Heart left ventricle (tissue), 16 donors: ENCODE measurements around the gene GLIPR1L1. TPM values are rescaled to one million over a fixed set of nuclear protein-coding genes. Genes with fewer than 3 reads are reported as not detected.

Experiments
- ATAC-seq, 4 donors: fragments of 200-7000 bp; cut with Tn5 transposase; one replicate each; pipeline ENCODE4 v1.9.1; 2020 to 2022; ENCODE audit warnings: moderate library complexity in 4 of 4, mild to moderate bottlenecking in 3 of 4, moderate number of reproducible peaks in 1 of 4
- DNase-seq, 5 donors: peaks; one replicate each; pipeline ENCODE4 v3.0.0-alpha.2; 2020
- H3K27ac ChIP-seq, 12 donors: fragments of 200-600 bp; sonication (generic) in 4 of 12; one replicate each; pipeline versions ENCODE4 v1.5.0 to v1.8.0; 2016 to 2022; ENCODE audit warnings: mild to moderate bottlenecking in 2 of 12
- H3K27me3 ChIP-seq, 9 donors: fragments of 200-600 bp; sonication (generic) in 2 of 9; one replicate each; pipeline versions ENCODE4 v1.5.1 to v1.8.0; 2016 to 2022; ENCODE audit warnings: mild to moderate bottlenecking in 3 of 9
- H3K36me3 ChIP-seq, 9 donors: fragments of 200-600 bp; sonication (generic) in 2 of 9; one replicate each; pipeline versions ENCODE4 v1.5.0 to v1.8.0; 2018 to 2022; ENCODE audit warnings: mild to moderate bottlenecking in 2 of 9
- H3K4me1 ChIP-seq, 12 donors: fragments of 200-600 bp; sonication (generic) in 4 of 12; one replicate each; pipeline versions ENCODE4 v1.5.0 to v1.8.0; 2016 to 2022; ENCODE audit warnings: mild to moderate bottlenecking in 3 of 12
- H3K4me3 ChIP-seq, 12 donors: fragments of 200-600 bp; sonication (generic) in 4 of 12; one replicate each; pipeline versions ENCODE4 v1.5.0 to v1.8.0; 2017 to 2022; ENCODE audit warnings: mild to moderate bottlenecking in 9 of 12, moderate library complexity in 4 of 12
- H3K9me3 ChIP-seq, 12 donors: fragments of 200-600 bp; sonication (generic) in 4 of 12; one replicate each; pipeline versions ENCODE4 v1.5.0 to v1.8.0; 2016 to 2022; ENCODE audit warnings: mild to moderate bottlenecking in 1 of 12
- CTCF ChIP-seq, 12 donors: fragments of 200-600 bp; sonication (generic) in 4 of 12; IDR thresholded peaks; one replicate each; pipeline versions ENCODE4 v1.5.0 to v1.8.0; 2018 to 2022; ENCODE audit warnings: antibody characterized with exemption in 12 of 12, mild to moderate bottlenecking in 5 of 12
- POLR2A ChIP-seq, 2 donors: fragments of 450-650 bp; IDR thresholded peaks; one replicate each; pipeline ENCODE4 v1.6.1; 2017; ENCODE audit warnings: antibody characterized with exemption in 2 of 2, mild to moderate bottlenecking in 2 of 2, moderate library complexity in 2 of 2
- WGBS, 4 donors: extraction: QIAGEN DNeasy Blood & Tissue Kit in 2 of 4; methylation state at CpG; one replicate each; pipeline versions ENCODE4 v1.1.5 to v1.1.7; 2013 to 2018; 5-methylcytosine and 5-hydroxymethylcytosine counted together
- intact Hi-C, 10 donors: fragments of 100-400 bp; cut with DNase I; formaldehyde crosslinking; loops; one replicate each; pipeline versions ENCODE4 v1.11.1 to v1.14.2; 2022
- polyA plus RNA-seq, 2 donors: library from polyadenylated mRNA; stranded (reverse); fragments of 200-250 nt; gene quantifications; one replicate each; pipeline ENCODE4 v1.2.3, GENCODE V29; 2013
- total RNA-seq, 9 donors: library from RNA; depleted of rRNA in 2 of 9; stranded (reverse); fragments of >200 nt in 2 of 9; fragmentation: NEBNext Ultra II Directional in 3 of 9; extraction: Animal tissue kit (Norgen Biotek cat#: 25700) in 3 of 9; gene quantifications; one replicate each; pipeline versions ENCODE4 v1.1.0 to v1.2.4, GENCODE V29; 2016 to 2023
- donor health status: ischemic (EF 13 %, LVEDD 7.1; RV severe dilation, severe dysfunction).
- donor health status: healthy with polysubstance abuse.
- donor health status: DM: no; HTN: yes; CAD: no.
- donor health status: DM: no; HTN: no; CAD: no.
- donor health status: ischemic (EF 25% LVEDD 6.9; RV normal size, moderate dysfunction).
- donor health status: ischemic (EF 25% LVEDD 5.7; RV mildly dilated, moderate dysfunction).
- donor health status: healthy.
- donor health status: DM: yes; HTN: yes; CAD: no.
- donor health status: ischemic (EF 35%, LVEDD 5.7; RV mildly dilated, moderate dysfunction).
- donor health status: nonischemic (EF 11% LVEDD 7.7; RV severe dilation, severe dysfunction).
- donor health status: DM: yes; HTN: yes; CAD: no.
- donor health status: PGD.
- donor health status: ischemic (EF 29% LVEDD 5.4; RV normal size, mild dysfunction).
- donor health status: nonischemic (EF 23%, LVEDD 6.1; RV moderate dilation, normal function).

GLIPR1L1 gene
- total and polyA plus RNA-seq, 11 donors: not detected

GRCh38 chr12:75302781-75303180, 31.7 kb upstream of the GLIPR1L1 start:
- Histone ChIP-seq H3K27ac (no peak overlapping the region), H3K4me3 (no peak overlapping the region), H3K4me1 (peaks cover 0 to 3% (median 0%) of the 10 kb centered on the region in 12 donors), H3K36me3 (peaks cover 0 to 31% (median 7%) of the 10 kb centered on the region in 9 donors), H3K27me3 (no peaks in the 10 kb centered on the region), H3K9me3 (peaks cover 0 to 7% (median 0%) of the 10 kb centered on the region in 12 donors)
- ATAC-seq: no peak
- TF ChIP-seq CTCF (IDR thresholded peaks at IDR 0.05) (no peak), POLR2A (IDR thresholded peaks at IDR 0.05) (no peak)
- no peak for DNase-seq
- intact Hi-C loops: no loop called here

- peak in 1 of 4 donors; percentile 50 for ATAC-seq
- Histone ChIP-seq H3K4me1 (peaks cover 0 to 3% (median 0%) of the 10 kb centered on the region in 12 donors), H3K27me3 (no peaks in the 10 kb centered on the region), H3K36me3 (peaks cover 0 to 28% (median 7%) of the 10 kb centered on the region in 9 donors), H3K27ac (no peak overlapping the region), H3K9me3 (peaks cover 0 to 7% (median 0%) of the 10 kb centered on the region in 12 donors), H3K4me3 (no peak overlapping the region)
- DNase-seq: peak in 2 of 5 donors; percentile 7 to 25
- WGBS, 4 donors: 94 to 95% (median 95%) methylated on average over 29 to 56 of the region's 56 CpGs
- intact Hi-C loops: no loop called here
- TF ChIP-seq POLR2A (IDR thresholded peaks at IDR 0.05): no peak
- TF ChIP-seq CTCF (IDR thresholded peaks at IDR 0.05): no peak
These were observed 28.8 kb upstream of the GLIPR1L1 start for GRCh38 chr12:75305412-75306332.

- Histone ChIP-seq H3K27ac (no peak overlapping the region), H3K27me3 (no peaks in the 10 kb centered on the region), H3K9me3 (peaks cover 0 to 7% (median 0%) of the 10 kb centered on the region in 12 donors), H3K36me3 (peaks cover 0 to 25% (median 19%) of the 10 kb centered on the region in 9 donors), H3K4me3 (no peak overlapping the region), H3K4me1 (peaks cover 0 to 3% (median 0%) of the 10 kb centered on the region in 12 donors)
- WGBS, 4 donors: 81 to 90% (median 86%) methylated on average over 2 of the region's 2 CpGs
- no peak for DNase-seq
- no peak for ATAC-seq
- intact Hi-C loops: no loop called here
- TF ChIP-seq POLR2A (IDR thresholded peaks at IDR 0.05) (no peak), CTCF (IDR thresholded peaks at IDR 0.05) (no peak)
These were observed 26.2 kb upstream of the GLIPR1L1 start for GRCh38 chr12:75308279-75308678.

GRCh38 chr12:75311369-75311768, 23.1 kb upstream of the GLIPR1L1 start:
- Histone ChIP-seq H3K27ac (no peak overlapping the region), H3K27me3 (no peaks in the 10 kb centered on the region), H3K4me3 (no peak overlapping the region), H3K36me3 (peaks cover 0 to 17% (median 0%) of the 10 kb centered on the region in 9 donors), H3K4me1 (peaks cover 0 to 3% (median 0%) of the 10 kb centered on the region in 12 donors), H3K9me3 (no peaks in the 10 kb centered on the region)
- ATAC-seq (no peak), DNase-seq (no peak)
- intact Hi-C loops: no loop called here
- WGBS, 4 donors: 71 to 80% (median 76%) methylated on average over 3 of the region's 3 CpGs
- no peak for TF ChIP-seq CTCF (IDR thresholded peaks at IDR 0.05)
- TF ChIP-seq POLR2A (IDR thresholded peaks at IDR 0.05): no peak
